ENCODE data around the gene CYP2S1.

DNA sequence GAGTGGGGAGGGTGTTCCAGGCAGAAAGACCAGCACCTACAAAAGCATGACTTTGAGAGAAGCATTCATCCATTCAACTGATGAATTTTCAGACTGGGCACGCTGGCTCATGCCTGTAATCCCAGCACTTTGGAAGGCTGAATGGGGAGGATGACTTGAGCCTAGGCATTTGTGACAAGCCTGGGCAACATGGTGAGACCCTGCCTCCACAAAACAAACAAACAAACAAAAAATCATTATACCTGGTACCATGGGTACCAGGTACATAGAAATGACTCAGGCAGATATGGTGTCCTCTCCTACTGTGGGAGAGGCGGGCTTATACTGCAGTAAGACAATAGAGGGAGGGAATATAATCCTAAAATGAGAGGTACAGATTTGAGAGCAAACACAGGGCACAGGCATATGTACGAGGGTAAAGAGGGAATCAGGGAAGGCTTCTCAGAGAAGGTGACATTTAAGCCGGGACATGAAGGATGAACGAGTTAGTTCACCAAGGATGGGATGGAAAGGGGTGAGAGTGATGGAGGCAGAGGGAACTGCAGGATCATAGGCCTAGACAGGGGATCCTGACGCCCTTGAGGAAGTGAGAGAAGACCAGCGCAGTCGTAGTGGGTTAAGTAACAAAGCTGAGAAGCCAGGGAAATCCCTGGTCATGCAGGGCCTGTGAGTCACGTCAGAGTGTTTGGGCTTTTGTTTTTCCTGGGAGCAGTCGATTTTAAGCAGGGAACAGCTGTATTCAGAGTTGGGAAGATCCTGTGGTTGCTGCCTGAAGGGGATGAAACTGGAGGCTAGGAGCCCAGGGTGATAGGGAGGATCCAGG lies 2.9 kb downstream of the CYP2S1 start:
- TF ChIP-seq POLR2A (IDR thresholded peaks at IDR 0.05), result no peak
- no peak for TF ChIP-seq POLR2AphosphoS5 (IDR thresholded peaks at IDR 0.05)
